Left hindlimb (tissue), 1 donor: Measurements from ENCODE around the gene CTH.
"Not testable (repeated sequence)": the region's sequence is repeated elsewhere in the genome, so short reads cannot be mapped to it uniquely, and the experiment has no call there.

Experiments used
- DNase-seq: peaks from one replicate; pipeline ENCODE4 v3.0.0-alpha.2; 2018

The CTH gene

DNA sequence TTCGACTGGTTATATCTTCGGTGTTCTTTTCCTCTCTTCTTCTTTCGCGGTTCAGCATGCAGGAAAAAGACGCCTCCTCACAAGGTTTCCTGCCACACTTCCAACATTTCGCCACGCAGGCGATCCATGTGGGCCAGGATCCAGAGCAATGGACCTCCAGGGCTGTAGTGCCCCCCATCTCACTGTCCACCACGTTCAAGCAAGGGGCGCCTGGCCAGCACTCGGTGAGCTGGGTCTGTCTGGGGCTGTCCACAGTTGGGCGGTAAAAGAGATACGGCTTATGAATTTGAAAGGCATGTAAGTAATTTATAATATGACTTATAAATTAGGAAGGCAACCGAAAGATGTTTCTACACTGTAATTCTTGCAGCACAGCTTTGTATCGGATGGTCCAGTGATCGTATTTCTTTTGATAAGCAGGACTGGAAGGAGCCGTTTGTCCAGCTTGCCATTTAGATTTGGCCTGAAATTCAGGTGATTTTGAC, 334 bp downstream of the CTH start:
- DNase-seq, result no peak

DNA sequence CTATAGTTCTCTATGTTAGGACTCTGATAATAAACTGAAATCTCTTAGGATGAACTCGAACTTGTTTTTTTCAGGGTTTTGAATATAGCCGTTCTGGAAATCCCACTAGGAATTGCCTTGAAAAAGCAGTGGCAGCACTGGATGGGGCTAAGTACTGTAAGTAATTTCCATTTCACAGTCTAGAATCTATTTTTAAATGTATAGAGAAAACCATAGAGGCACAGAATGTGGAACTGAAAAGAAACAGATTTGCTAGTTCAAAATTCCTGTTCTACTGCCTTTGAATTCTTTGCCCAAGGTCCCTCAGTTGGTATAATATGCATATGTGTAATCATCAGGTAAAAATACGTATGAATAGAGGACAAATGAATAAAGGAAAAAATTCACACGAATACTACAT, 4.8 kb downstream of the CTH start:
- DNase-seq, result no peak

DNA sequence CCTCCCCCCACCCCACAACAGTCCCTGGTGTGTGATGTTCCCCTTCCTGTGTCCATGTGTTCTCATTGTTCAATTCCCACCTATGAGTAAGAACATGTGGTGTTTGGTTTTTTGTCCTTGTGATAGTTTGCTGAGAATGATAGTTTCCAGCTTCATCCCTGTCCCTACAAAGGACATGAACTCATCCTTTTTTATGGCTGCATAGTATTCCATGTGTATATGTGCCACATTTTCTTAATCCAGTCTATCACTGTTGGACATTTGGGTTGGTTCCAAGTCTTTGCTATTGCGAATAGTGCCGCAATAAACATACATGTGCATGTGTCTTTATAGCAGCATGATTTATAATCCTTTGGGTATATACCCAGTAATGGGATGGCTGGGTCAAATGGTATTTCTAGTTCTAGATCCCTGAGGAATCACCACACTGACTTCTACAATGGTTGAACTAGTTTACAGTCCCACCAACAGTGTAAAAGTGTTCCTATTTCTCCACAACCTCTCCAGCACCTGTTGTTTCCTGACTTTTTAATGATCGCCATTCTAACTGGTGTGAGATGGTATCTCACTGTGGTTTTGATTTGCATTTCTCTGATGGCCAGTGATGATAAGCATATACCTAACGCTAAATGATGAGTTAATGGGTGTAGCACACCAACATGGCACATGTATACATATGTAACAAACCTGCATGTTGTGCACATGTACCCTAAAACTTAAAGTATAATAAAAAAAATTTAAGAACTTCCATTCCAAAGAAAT, 8.1 kb downstream of the CTH start:
- not testable (repeated sequence) for DNase-seq

DNA sequence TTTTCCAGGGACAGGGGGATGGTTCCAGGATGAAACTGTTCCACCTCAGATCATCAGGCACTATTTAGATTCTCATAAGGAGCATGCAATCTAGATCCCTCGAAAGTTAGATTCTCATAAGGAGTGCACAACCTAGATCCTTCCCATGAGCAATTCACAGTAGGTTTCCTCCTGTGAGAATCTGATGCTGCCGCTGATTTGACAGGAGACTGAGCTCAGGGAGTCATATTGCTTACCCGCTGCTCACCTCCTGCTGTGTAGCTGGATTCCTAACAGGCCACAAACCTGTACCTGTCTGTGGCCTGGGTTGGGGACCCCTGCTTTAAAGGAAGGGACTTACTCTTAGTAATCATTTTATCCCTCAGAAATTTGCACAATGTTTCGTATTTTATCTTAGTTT, 9.3 kb downstream of the CTH start:
- no peak for DNase-seq

DNA sequence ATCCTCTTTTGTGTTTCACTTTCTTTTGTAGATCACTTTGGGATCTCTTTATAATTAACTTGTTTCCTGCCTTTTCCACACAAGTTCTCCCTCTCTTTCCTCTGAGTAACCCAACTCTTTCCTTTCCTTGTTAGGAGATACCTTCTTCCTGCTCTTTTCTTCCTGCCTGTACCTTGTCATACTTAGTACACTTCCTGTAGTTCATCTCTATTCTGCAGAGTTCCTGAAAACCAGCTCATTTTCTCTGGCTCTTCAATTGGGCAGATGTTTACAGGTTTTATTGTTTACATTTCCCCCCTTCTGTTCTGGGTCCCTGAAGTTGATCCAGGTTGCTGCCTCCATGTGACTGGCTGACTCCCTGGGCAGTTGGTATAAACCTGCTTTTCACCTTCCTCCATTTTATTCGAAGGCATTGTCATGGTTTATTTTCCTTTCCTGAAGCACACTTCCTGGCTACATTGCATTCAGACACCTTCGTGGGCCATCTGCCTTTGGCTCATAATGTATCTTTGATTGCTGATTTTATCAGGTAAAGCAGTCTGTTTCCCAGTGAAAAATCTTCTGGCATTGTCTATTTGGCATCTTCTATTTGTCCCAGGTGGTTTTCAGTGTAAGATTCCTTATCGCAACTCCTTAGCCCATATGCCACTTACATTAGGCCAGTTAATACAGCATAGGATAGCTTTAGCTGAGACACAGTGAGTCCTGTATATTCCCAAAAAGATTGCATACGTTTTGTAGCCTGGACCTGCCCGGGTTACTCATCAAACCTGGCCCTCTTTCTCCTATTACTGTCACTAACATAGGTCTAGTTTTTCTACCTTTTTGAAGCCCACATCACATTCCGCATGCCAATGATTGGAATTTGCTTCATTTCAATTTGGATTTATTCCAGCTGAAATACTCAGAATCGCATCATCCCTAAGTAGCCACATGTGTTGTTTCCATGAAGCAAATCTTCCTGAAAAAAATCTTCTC, 15.4 kb downstream of the CTH start:
- DNase-seq, result no peak

DNA sequence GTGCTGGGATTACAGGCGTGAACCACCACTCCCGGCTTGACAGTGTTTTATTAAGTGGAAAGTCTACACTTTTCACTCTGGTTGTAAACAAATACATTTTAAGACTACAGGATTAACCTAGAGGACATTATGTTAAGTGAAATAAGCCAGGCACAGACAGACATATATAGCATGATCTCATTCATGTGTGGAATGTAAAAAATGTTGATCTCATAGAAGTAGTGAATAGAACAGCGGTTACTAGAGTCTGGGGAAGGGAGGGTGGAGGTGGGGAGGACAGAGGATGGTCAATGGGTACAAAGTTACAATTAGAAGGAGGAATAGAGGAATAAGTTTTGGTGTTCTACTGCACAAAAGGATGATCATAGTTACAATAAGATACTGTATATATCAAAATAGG, 16.9 kb downstream of the CTH start:
- no peak for DNase-seq

DNA sequence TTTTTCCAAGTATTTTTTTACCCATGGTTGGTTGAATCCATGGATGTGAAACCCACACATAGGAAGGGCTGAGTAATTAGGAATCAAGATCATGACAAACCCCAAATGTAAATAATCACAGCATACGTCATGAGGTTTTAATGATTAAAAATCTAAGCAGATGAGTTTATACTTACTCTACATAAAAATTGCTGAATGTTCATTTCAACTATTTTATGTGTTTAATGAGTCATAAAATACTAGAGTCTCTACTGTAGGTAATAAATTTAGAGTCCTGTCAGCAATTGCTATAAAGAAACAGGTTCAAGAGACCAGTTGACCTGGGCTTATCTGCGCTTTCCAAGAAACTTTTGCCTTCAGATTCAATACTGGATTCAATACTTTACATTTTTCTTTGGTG, 18.2 kb downstream of the CTH start:
- no peak for DNase-seq

DNA sequence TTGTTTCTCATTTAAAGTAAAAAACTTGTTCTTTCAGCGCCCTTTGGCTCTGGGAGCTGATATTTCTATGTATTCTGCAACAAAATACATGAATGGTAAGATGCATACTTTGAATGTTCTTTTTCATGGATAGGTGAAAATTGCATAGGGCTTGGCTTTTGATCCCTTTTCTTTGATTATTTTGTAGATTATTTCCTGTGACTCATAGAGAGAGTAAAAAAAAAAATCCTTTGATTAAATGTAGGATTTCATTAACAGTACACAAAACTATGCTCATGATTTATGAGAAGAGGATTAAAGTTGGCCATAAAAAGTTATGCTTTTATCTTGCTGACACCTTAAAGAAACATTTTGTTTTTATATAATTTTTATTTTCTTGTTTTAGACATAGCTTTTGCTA, 18.7 kb downstream of the CTH start:
- DNase-seq, result no peak

DNA sequence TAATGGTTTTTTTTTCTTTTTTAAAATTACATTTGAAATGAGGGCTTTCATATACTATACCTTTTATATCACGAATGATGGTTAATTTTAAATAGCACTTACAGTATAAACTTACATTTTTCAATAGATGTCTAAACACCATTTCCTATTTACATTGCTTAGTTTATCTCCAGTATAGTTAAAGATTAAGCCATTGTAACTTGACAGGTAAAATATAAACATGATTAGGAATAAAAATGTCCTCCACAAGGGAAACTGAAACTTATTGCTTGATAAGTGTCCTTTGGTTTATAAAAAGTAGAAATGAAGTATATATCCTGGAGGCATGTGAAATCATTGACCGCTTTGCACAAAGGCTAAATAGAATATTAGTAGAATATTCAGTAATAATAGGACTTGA, 20.2 kb downstream of the CTH start:
- DNase-seq, result no peak

DNA sequence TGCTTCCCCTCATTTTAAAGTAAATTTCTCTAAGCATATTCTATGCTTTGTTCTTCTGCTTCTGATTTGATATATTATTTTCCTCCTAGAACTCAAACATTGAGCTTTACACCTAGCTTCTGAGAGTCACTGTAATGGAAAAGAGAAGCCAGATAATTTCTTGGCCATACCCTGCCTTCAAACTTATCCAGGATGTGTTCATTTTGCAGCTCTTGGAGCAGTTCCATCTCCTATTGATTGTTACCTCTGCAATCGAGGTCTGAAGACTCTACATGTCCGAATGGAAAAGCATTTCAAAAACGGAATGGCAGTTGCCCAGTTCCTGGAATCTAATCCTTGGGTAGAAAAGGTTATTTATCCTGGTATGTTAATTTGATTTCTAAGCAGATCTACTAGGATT, 20.8 kb downstream of the CTH start:
- DNase-seq, result no peak

DNA sequence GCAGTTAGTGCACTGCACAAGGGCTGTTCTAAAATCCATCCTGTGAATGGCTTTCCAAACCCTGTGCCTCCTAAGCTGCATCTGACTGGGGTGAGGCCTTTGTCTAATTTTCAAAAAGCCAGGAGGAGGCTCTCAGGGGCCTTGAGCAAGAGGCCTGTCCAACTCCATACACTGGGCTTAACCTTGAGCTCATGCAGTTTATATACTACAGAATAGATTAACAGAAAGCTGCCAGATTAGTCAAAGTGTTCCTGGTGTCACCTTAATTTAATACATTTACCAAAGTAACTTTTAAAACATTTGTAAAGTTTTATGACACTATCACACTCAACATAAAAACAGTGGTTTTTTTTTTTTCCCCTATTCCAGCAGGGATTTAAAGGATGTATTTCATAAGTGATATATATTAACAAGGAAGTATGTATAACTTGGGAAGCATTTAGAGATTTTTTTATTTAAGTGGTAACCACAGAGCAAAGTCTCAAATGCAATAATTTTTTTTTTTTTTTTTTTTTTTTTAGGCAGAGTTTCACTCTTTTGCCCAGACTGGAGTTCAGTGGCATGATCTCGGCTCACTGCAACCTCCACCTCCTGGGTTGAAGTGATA, 23.3 kb downstream of the CTH start:
- no peak for DNase-seq

DNA sequence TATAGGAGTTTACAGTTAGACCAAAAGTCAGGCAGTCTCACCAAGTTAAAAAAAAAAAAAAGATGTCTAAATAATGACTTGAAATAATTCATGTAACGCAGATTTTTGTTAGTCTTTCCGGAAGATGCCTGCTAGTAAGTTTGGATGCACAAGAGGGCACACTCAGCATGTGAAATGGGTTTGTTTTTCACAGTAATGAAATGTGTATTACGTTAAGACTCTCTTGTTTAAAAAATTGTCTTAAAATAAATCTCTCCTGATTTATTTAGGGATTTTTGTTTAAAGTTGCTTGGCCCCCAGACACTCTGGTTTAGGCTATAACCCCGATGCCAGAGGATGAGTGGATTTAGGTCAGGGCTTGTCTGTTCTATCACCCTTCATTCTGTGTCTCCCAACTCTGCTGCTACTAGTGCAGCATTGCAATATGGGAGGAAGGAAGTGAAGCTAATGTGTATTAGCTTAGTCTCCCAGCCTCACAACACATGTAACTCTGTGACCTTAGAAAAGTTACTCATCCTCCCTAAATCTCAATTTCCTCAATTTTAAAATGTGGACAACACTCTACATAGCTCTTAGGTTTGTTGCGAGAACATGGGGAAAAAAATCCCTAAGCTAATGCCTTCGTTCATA, 25.7 kb downstream of the CTH start:
- no peak for DNase-seq

DNA sequence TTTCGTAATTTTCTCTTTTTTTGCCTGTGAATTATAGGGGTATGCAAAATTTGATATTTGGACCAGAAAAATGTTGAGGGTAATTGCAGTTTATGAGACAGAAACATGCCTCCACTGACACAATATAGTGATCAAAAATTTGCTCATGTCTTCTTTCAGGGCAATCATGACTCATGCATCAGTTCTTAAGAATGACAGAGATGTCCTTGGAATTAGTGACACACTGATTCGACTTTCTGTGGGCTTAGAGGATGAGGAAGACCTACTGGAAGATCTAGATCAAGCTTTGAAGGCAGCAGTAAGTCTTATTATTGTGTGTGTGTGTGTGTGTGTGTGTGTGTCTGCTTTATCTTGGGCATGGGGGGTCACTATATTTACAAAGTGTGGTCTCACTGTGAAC, 27.5 kb downstream of the CTH start:
- DNase-seq, result no peak

DNA sequence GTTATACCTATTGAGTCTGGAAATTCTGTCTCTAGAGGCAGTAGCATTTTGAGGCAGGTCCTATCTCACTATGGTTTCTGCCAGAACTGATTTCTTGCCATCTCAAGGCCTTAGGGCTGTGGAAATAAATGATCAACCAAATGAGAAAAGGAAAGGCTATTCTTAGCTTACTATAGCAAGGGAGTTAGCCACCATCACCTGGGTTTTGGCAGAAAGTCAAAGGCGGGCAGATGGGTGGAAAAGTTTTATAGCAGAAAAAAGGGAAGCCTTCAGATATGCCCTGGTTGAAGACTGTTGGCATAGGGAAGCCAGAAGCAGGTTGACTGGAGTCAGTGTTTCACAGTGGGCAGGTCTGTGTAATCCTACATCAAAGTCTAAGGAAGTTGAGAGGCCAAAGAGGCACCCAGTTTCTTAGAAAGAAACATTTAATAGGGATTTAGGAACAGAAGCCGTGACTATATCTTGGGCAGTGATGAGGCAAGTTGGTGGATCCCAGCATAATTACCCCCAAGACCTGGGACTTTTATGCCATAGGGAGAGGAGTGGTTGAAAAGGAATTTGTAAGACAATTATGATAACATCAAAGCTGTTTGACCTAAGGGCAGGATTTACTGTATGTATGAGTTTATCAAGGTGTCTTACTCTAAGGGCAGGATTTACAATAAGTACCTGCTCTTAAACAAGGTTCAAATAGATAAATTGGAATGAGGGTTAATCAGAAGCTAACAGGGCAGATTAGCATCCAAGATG, 29.7 kb downstream of the CTH start:
- no peak for DNase-seq

DNA sequence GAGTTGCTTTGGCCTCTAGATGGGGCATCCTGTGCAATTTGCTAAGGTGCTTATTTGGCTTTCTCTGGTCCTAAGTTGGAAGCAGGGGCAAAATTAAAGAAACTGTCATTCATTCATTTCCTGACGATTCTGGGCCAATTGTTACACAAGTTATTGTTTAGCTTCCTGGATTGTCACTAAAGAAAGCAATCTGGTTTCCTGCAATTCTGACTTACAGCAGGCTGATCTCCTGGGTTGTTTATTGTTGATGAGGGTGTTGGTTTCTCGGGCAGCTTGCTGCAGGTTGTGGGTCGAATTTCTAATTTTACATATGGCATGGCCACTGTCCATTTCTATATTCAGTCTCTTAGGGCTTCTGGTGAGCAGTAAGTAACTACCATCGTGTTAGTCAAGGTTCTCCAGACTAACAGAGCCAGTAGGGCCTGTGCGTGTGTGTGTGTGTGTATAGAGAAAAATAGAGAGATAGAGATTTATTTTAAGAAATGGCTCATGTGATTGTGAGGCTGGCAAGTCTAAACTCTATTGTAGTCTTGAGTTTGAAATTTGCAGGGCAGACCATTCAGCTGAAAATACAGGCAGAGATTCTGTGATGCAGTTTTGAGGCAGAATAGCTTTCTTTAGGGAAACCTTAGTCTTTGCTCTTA, 30.4 kb downstream of the CTH start:
- no peak for DNase-seq

DNA sequence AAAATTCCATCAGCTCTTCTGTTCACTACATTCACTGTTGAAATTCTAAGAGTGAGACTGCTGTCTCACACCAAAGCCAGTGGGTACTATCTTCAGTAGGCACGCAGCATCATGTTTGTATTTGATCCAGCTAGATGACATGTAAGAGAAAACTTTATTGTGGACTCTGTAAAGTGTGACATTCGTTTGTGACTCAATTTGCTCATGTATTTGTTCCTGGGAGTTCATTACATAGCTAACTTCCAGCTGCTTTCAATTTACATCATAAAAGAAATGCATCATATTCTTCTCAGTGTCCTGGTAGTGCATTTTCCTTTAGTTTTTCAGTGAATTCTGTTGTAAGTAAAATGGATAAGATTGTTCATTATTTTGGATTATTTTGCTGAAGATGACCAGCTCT, 31.4 kb downstream of the CTH start:
- no peak for DNase-seq

DNA sequence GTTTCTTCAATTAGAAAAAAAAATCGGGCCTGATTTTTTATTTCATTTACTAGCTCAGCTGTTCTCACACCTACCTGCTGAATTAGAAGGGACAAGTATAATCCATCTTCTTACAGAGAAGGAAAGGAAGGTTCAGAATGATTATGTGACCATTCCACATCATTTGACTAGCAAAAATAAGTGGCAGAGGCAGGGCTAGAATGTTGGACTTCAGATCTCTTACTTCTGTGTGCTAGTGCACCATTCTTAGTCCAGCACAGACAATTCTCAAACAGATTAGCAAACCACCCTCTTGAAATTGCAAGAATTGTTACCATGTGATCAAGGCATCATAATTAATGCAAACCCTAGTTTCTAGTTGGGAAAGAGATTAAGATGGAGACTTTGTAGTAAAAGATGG, 32.7 kb downstream of the CTH start:
- DNase-seq, result no peak

DNA sequence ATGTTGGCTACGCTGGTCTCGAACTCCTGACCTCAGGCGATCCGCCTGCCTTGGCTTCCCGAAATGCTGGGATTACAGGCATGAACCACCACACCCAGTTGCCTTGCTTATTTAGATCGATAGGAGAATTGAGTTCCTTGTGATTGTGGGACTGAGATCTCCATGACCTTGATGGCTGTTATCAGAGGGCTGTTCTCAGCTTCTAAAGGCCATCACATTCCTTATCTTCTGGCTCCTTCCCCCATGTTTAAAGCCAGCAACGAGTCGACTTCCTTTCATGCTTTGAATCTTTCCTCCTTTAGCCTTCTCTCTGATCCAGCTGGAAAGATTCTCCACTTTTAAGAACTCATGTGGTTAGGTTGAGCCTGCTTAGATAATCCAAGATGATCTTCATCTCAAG, 38.0 kb downstream of the CTH start:
- DNase-seq, result no peak

DNA sequence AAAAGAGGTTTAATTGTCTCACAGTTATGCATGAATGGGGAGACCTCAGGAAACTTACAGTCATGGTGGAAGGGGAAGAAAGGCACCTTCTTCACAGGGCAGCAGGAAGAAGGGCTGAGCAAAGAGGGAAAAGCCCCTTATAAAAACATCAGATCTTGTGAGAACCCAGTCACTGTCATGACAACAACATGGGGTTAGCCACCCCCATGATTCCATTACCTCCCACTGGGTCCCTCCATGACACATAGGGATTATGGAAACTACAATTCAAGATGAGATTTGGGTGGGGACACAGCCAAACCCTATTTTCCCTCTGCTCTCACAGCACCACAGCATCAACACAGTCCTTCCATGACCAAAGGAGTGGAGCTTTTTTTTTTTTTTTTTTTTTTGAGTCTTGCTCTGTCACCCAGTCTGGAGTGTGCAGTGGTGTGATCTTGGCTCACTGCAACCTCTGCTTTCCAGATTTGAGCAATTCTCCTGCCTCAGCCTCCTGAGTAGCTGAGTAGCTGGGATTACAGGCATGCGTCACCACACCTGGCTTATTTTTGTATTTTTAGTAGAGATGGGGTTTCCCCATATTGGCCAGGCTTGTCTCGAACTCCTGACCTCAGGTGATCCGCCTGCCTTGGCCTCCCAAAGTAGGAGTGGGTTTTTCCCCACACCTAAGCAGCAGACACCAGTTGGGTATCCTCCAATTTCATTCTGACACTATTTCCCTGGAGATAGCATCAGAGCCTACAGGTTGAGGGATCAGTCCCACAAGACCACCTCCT, 41.3 kb downstream of the CTH start:
- DNase-seq, result not testable (repeated sequence)

DNA sequence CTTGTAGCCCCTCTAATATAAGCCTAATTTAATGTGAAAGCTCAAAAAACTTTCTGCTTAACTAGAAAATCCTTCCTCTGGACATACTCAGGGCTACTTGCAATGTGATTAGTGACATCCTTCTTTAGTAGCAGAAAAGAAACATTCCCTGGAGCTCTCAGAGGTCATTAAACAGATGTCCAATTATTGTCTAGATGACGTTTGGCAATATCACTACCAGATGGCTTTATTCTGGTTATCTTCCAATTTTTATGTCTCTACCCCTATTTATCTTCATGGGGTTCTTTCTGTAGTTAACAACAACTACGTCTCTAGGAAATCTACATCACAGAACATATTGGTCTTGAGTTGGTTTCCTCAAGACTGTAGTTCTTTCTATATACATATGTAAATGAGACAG, 44.2 kb downstream of the CTH start:
- no peak for DNase-seq

DNA sequence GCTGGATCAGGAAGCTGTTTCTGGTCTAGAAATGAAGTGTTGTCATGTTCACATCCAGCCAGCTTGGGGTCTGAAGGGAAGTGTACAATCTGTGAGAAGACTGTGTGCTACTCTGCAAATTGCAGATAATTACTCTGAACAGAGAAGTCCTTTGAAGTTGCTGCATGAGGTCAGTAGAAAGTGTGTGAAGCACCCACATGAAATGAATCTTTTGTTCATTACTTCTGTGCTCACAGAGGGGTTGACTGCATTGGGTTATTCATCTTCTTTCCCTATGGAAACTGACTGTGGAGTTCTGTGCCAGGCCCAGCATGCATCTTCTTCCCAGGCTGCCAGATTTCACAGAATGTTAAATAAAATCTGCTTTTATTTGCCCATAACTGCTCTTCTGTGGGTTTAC, 47.1 kb downstream of the CTH start:
- DNase-seq, result no peak
